ENCODE data around the gene SLC31A1.

SLC31A1 gene

GRCh38 chr9:113313261-113313660 is 91.9 kb downstream of the SLC31A1 start:
- no peak for FAIRE-seq
- DNase-seq (ENCODE audit: insufficient read length) = no peak
- no peak for TF ChIP-seq POLR2A (IDR thresholded peaks at IDR 0.05; ENCODE audit: low read depth, low read length)
- TF ChIP-seq POLR2AphosphoS5 (IDR thresholded peaks at IDR 0.05; ENCODE audit: low read depth, low read length) = no peak
- no peak for TF ChIP-seq TAF1 (IDR thresholded peaks at IDR 0.05; ENCODE audit: borderline replicate concordance, low read depth, low read length)

Data from GM12892 (cell line).